NCI-H82 treated with DMSO at 0.1 percent for 48 hours (cell line): Measurements from ENCODE around the gene ADGRG1.
"Not testable (repeated sequence)": the region's sequence is repeated elsewhere in the genome, so short reads cannot be mapped to it uniquely, and the experiment has no call there.

Experiments used
- DNase-seq: peaks from one replicate; lab custom pipeline; 2025; ENCODE audit not compliant: unreplicated experiment; lab: John Stamatoyannopoulos, UW

The ADGRG1 gene

DNA sequence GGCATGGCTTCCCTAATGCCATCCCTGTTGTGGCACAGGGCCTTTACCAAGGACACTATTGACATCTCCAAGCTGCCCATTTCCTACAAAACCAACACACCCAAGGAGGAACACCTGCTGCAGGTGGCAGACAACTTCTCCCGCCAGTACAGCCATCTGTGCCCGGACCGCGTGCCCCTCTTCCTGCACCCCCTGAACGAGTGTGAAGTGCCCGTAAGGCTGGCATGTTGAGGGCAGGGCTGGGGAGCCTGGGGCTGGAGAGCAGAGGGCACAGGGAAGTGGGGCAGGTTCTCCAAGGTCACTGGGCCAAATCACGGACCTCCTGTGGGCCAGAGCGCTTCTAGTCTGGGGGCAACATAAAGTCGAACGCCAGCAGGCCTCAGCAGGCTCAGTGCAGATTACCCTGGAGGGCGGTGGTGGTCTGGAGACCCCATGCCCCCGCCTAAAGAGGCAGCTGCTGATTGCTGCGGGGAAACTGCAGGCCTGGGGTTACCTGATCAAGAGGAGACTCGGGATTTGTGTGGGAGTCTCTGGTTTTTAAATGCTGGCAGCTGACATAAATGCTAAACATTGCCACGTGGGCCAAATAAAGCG is 70.5 kb downstream of the ADGRG1 start:
- no peak for DNase-seq

DNA sequence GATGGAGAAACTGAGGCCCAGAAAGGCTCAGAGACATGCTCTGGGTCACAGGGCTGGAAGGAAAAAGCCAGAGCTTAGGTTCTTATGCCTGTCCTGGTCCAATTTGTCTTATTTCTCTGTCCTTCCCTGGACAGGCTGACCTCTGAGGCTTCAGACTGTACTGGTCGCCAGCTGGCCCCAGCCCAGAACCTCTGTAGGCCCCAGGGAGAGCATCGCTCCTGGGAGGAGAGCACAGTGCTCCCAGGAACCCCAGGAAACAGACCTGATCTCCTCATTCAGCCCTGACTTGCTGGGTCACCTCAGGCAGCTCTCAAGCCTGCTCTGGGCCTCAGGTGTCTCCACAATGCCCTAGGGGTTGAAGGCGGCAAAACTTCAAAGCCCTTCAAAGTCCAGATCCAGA is 71.1 kb downstream of the ADGRG1 start:
- no peak for DNase-seq

DNA sequence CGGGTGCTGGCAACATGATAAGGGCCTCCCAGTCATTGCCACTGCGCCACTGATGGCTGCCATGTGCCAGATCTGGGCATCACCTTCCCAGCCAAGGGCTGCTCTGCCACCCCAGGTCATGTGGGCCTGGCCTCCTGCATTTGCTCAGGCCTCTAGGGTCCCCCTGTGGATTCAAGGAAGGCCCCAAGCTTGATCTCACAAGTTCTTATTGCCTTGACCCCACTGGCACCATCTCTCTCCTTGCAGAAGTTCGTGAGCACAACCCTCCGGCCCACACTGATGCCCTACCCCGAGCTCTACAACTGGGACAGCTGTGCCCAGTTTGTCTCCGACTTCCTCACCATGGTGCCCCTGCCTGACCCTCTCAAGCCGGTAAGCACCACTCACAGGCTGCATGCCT is 71.5 kb downstream of the ADGRG1 start:
- DNase-seq: no peak

DNA sequence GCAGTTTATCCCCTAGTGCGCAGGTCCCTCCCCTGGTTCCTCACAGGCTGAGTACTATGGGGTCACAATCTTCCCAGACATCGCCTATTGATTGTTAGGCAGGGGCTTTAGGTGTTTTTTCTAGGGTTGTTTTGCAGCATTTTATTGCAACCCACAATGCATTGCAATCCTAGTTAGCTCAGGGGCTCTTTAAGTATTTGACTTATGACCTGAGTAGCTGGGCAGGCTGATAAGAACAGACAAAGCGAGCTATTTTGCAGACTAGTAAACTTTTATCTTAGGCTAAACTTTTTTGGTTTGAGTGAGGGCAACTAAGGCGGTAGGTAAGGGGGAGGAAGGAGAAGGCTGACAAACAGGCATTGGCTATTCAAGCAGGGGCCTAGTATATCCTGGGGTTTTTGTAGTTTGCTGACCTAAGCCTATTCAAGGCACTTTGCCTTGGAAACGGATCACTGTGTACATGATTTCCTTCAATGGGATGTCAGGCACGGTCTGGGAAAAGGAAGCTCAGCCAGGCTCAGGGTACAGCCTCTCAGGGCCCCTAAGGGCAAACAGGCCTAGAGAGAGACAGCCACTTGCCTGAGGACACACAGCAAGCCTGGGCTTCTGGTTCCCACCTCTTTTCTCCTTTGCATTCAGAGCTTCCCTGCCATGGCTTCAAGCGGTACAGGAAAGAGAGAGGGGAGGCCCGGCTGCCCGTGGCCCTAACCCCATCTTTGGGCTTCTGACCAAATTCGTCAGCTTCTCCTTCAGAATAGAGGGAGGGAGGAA is 72.5 kb downstream of the ADGRG1 start:
- no peak for DNase-seq

DNA sequence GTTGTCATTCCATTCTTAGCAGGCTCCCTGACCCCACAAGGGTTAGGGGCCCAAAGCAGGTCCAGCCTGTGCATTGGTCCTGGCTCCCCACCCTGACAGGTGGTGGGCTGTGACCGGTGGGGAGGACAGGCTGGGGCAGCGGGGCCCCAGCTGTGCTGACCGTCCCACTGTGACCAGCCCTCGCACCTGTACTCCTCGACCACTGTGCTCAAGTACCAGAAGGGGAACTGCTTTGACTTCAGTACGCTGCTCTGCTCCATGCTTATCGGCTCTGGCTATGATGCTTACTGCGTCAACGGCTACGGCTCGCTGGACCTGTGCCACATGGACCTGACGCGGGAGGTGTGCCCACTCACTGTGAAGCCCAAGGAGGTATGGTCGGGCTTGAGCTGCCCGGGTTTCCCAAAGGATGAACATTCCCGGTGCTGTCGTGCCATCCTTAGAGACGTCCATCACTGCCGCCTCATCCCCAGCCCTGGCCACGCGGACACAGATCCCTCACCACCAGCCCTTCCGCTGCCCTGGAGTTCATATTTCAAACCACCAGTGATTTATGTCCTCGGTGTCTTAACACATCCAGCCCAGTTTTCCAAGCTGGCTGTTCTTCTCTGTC is 73.4 kb downstream of the ADGRG1 start:
- no peak for DNase-seq

DNA sequence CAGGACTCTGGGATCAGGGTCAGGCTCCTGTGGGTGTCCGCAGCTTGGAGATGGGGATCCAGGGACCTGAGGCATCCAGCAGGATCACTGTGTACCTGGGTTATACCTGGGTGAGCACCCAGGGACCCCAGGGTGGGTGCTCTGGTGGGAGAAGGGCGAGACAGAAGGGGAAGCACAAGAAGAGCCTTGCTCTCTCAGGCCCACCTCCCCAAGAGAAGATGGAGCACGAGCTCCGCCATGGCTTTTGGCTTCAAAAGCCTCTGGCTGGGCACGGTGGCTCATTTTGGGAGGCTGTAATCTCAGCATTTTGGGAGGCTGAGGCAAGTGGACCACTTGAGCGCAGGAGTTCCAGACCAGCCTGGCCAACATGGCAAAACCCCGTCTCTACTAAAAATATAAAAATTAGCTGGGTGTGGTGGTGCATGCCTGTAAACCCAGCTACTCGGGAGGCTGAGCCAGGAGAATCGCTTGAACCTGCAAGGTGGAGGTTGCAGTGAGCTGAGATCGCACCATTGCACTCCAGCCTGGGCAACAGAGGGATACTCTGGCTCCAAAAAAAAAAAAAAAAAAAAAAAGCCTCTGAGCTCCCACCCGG is 75.1 kb downstream of the ADGRG1 start:
- no peak for DNase-seq

DNA sequence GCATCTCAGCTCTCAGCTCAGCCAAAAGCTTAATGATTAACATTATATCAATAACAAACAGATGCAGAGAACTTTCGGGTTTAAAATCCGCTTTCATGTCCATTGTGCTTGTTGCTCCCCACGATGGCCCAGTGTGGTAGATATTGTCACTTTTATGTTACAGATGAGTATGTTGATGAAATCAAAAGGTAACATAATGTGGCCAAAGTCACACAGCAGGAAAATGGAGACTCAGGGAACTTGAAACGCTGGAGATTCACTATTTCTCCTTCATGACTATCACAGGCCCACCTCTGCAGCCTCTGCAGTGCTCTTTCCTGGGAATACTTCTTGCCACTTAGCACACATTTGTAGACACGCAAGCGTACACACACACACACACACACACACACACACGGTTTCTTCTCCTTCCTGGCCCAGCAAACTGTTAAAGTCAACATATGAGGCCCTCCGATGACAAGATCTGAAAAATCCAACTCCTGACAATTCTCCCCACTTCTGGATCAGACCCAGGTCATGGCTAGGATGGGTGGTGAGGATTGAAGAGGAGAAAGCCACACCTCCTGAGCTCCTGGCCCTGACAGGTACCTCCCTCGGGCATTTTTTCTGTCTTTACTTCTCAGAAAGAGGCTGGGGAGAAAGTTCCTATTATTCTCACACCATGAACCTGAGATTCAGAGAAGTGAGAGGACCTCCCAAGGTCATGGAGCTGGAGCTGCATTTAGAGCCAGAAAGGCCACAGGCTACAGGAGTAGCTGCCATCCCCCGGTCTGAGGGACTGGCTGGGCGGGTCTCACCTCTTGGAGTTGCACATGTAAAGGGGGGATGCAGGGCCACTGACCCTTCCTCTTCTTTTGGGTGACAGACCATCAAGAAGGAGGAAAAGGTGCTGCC is 75.8 kb downstream of the ADGRG1 start:
- DNase-seq: no peak

DNA sequence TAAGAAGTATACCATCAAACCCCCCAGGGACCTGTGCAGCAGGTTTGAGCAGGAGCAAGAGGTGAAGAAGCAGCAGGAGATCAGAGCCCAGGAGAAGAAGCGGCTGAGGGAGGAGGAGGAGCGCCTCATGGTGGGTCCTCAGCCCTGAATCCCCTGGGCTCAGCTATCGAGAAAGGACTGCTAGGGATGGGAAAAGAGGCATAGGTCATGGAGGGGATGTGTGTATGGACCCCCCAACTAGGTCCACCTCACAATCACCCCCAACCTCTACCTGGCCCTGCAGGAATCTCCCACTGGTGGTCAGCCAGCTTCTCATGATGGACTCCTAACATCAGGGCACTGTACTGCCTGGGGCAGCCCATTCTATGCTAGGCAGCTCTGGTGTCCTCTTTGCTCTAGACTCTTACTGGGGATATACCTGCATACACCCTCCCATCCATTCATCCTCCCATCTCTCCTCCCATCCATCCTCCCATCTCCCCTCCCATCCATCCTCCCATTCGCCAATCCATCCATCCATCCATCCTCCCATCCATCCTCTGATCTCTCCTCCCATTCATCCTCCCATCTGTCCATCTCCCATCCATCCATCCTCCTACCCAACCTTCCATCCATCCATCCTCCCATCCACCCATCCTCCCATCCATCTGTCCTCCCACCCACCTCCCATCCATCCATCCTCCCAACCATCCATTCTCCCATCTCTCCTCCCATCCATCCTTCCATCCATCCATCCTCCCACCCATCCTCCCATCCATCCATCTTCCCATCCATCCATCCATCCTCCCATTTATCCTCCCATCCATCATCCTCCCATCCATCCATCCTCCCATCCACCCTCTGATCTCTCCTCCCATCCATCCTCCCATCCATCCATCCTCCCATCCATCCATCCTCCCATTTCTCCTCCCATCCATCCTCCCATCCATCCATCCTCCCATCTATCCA is 76.7 kb downstream of the ADGRG1 start:
- no peak for DNase-seq

DNA sequence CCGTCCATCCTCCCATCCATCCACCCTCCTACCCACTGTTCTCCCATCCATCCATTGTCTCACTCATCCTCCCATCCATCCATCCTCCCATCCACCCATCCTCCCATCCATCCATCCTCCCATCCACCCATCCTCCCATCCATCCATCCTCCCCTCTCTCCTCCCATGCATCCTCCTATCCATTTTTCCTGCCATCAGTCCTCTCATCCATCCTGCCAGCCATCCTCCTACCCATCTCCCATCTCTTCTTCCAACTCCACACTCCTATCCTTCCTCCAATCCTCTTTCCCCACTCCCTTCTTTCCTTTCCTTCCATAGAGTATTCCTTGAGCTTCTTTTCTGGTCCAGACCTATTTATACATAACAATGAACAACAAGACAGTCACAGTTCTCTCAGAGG is 78.3 kb downstream of the ADGRG1 start:
- DNase-seq: no peak

DNA sequence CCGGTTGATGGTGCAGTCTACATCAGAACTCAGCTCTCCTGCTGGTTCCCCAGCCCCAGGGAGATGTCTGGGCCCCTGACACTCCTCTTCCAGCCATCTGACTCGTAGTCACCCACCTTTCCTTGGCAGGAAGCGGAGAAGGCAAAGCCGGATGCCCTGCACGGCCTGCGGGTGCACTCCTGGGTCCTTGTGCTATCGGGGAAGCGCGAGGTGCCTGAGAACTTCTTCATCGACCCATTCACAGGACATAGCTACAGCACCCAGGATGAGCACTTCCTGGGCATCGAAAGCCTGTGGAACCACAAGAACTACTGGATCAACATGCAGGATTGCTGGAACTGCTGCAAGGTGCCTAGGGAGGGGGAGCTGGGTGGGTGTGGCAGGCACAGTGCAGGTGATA is 78.9 kb downstream of the ADGRG1 start:
- no peak for DNase-seq

DNA sequence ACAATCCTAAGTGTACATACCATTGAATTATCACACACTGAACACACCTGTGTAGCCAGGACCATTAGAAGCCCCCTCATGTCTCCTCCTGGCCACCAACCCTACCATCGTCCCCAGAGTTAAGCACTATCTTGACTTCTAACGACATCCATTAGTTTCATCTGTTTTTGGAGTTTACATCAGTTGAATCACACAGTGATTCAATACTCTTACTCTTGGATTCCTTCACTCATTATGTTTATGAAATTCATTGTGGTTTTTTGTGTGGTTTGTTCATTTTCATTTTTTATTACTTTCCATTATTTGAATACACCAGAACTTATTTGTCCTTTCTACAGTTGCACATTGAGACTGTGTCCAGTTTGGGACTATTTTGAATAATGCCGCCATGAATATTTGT is 79.7 kb downstream of the ADGRG1 start:
- no peak for DNase-seq

DNA sequence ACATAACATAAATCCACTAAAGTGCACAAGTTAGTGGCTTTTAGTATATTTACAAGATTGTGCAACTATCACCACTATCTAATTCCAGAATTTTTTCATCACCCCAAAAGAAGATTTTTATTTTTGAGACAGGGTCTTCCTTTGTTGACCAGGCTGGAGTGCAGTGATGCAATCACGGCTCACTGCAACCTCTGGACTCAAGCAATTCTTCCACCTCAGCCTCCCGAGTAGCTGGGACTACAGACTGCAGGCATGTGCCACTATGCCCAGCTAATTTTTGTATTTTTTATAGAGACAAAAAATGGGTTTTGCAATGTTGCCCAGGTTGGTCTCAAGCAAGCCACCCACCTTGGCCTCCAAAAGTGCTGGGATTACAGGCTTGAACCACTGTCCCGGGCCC is 81.2 kb downstream of the ADGRG1 start:
- DNase-seq: no peak

DNA sequence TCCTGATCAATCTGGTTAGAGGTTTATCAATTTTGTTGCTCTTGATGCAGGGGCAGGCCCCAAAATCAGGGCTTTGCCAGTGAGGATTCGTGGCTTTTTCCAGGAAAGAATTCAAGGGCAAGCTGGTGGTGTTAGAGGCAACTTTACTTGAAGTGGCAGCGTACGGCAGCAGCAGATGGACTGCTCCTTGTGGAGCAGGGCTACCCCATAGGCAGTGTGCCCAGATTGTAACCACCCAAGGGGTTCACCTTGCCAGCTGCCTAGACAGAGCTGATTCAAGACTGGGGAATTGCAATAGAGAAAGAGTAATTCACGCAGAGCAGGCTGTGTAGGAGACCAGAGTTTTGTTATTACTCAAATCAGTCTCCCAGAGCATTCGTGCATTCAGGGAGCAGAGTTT is 82.9 kb downstream of the ADGRG1 start:
- DNase-seq: no peak

DNA sequence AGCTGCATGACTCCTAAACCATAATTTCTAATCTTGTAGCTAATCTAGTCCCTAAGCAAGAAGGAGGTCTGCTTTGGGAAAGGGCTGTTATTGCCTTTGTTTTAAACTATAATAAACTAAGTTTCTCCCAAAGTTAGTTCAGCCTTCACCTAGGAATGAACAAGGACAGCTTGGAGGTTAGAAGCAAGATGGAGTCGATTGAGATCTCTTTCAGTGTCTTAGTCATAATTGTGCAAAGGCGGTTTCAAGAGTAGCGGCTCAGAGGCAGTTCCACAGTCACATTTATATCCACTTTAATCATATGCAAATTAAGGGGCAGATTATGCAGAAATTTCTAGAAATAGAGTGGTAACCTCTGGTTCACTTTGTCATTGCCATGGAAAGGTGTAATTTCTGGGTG is 83.6 kb downstream of the ADGRG1 start:
- DNase-seq: no peak

DNA sequence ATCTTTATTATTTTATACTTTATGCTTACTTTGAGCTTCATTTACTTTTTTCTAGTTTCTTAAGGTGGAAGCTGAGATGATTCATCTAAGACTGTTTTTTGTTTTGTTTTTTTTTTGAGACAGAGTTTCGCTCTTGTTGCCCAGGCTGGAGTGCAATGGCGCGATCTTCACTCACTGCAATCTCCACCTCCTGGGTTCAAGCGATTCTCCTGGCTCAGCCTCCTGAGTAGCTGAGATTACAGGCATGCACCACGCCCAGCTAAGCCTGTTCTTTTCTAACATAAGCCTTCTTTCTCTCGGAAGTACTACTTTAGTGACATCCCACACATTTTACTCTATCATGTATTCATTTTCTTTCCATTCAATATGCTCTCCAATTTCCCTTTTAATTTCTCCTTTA is 84.1 kb downstream of the ADGRG1 start:
- DNase-seq: not testable (repeated sequence)

DNA sequence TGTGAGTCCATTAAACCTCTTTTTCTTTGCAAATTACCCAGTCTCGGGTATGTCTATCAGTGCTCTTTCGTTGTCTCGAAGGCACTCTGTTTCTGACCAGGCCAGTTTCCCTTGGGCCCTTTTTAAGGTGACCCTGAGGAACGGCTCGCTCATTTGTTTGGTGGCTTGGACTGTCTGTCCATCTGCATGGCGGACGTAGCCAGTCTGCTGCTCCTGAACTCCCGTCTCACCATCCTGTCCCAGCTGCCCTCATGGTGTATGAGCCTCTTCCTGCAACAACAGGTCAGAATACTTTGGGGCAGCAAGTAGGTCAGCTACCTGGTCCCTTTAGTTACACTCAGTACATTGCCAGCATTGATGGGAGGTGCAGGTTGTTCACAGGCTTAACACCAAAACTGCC is 85.2 kb downstream of the ADGRG1 start:
- DNase-seq: no peak

DNA sequence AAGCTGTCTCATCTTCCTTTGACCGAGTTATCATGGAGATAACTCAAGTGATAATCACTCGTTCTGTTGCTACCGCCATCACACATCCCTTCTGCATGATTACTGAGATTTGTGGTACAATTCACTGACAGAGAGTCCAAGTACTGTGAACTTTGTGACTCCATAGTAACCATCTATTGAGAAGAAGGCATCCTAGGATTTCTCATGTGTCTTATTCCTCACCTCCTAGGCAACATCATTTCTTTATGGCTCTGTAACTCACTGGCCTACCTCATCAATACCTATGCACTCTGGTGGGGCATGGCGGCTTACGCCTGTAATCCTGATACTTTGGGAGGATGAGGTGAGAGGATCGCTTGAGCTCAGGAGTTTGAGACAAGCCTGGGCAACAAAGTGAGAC is 85.6 kb downstream of the ADGRG1 start:
- no peak for DNase-seq
